NCI-H1092 treated with DMSO at 0.1 percent for 48 hours (cell line): ENCODE results near the gene SCN7A.
"Not testable (repeated sequence)": the region's sequence is repeated elsewhere in the genome, so short reads cannot be mapped to it uniquely, and the experiment has no call there.

Source experiments
- DNase-seq: peaks from one replicate; lab custom pipeline; 2025; lab: John Stamatoyannopoulos, UW

SCN7A gene

GRCh38 chr2:166360426-166360825 lies 133.6 kb downstream of the SCN7A start:
- no peak for DNase-seq

- not testable (repeated sequence) for DNase-seq
Measured at GRCh38 chr2:166357950-166358321, 136.1 kb downstream of the SCN7A start.

GRCh38 chr2:166357068-166357949 lies 136.7 kb downstream of the SCN7A start:
- DNase-seq: no peak
